ENCODE measurements around the gene CCDC9B. TPM values are rescaled to one million over a fixed set of nuclear protein-coding genes. Genes with fewer than 3 reads are reported as not detected.

Gene CCDC9B
- total RNA-seq = 1 to 10 TPM; 1.8 to 3.0 TPM
- polyA plus RNA-seq (ENCODE audit: insufficient read length in 2 of 2) = 1 to 10 TPM; 5.8 to 7.5 TPM
- long read RNA-seq, donor 1 = 0 reads
- long read RNA-seq, donor 2 = 0 reads
- long read RNA-seq, donor 3 = 0 reads
- long read RNA-seq, donor 4, partial matches to known transcripts = 0 of 1 reads
- long read RNA-seq, donor 4, other reads (novel, unspliced or antisense) = 0 of 1 reads

- Histone ChIP-seq H3K4me3 (ENCODE audit: low read depth, low read length) (peak within 1 kb of the TSS; percentile 5), H3K9me3 (ENCODE audit: control insufficient read depth, insufficient read depth, low read length) (no peaks in the 10 kb centered on the region), H3K36me3 (ENCODE audit: control insufficient read depth, insufficient read depth, low read length) (peaks cover 11% of the 10 kb centered on the region), H3K27me3 (ENCODE audit: control insufficient read depth, insufficient read depth, low read length) (no peaks in the 10 kb centered on the region), H3K4me1 (ENCODE audit: control insufficient read depth, insufficient read depth, low read length) (peaks cover 68% of the 10 kb centered on the region), H3K27ac (ENCODE audit: low read depth, low read length) (peak within 1 kb of the TSS; percentile 98)
- WGBS (ENCODE audit: insufficient coverage) = 18% methylated on average over 17 of the region's 17 CpGs
- peak in 4 of 6 donors; percentile 62 to 93 (median 80) for DNase-seq (ENCODE audit: low read depth in 4 of 6, low spot score in 6 of 6)
These were observed at the start of gene CCDC9B for GRCh38 chr15:40340740-40341400. TSS of gene CCDC9B (minus strand) at chr15:40340939. CDS start at chr15:40340819, 120 bp downstream.

GRCh38 chr15:40389824-40390595 is 49.3 kb upstream of the CCDC9B start:
- Histone ChIP-seq H3K4me3 (ENCODE audit: low read depth, low read length) (no peak overlapping the region), H3K4me1 (ENCODE audit: control insufficient read depth, insufficient read depth, low read length) (no peaks in the 10 kb centered on the region), H3K9me3 (ENCODE audit: control insufficient read depth, insufficient read depth, low read length) (no peaks in the 10 kb centered on the region), H3K27me3 (ENCODE audit: control insufficient read depth, insufficient read depth, low read length) (no peaks in the 10 kb centered on the region), H3K27ac (ENCODE audit: low read depth, low read length) (no peak overlapping the region), H3K36me3 (ENCODE audit: control insufficient read depth, insufficient read depth, low read length) (peaks cover 52% of the 10 kb centered on the region)
- no peak for DNase-seq (ENCODE audit: low read depth in 4 of 6, low spot score in 6 of 6)
- WGBS (ENCODE audit: insufficient coverage) = 100% methylated on average over 1 of the region's 2 CpGs

- WGBS (ENCODE audit: insufficient coverage) = 97% methylated on average over 6 of the region's 13 CpGs
- H3K4me3 ChIP-seq (ENCODE audit: low read depth, low read length) = no peak overlapping the region
- DNase-seq (ENCODE audit: low read depth in 4 of 6, low spot score in 6 of 6) = no peak
- no peak overlapping the region for H3K27ac ChIP-seq (ENCODE audit: low read depth, low read length)
- no peaks in the 10 kb centered on the region for H3K9me3 ChIP-seq (ENCODE audit: control insufficient read depth, insufficient read depth, low read length)
- no peaks in the 10 kb centered on the region for H3K27me3 ChIP-seq (ENCODE audit: control insufficient read depth, insufficient read depth, low read length)
- H3K4me1 ChIP-seq (ENCODE audit: control insufficient read depth, insufficient read depth, low read length) = peaks cover 2% of the 10 kb centered on the region
- peaks cover 45% of the 10 kb centered on the region for H3K36me3 ChIP-seq (ENCODE audit: control insufficient read depth, insufficient read depth, low read length)
These were observed 48.4 kb upstream of the CCDC9B start for GRCh38 chr15:40388941-40389823.

- no peak for DNase-seq (ENCODE audit: low read depth in 4 of 6, low spot score in 6 of 6)
- Histone ChIP-seq H3K36me3 (ENCODE audit: control insufficient read depth, insufficient read depth, low read length) (peaks cover 31% of the 10 kb centered on the region), H3K4me1 (ENCODE audit: control insufficient read depth, insufficient read depth, low read length) (peaks cover 12% of the 10 kb centered on the region), H3K9me3 (ENCODE audit: control insufficient read depth, insufficient read depth, low read length) (no peaks in the 10 kb centered on the region), H3K4me3 (ENCODE audit: low read depth, low read length) (no peak overlapping the region), H3K27me3 (ENCODE audit: control insufficient read depth, insufficient read depth, low read length) (no peaks in the 10 kb centered on the region), H3K27ac (ENCODE audit: low read depth, low read length) (no peak overlapping the region)
- 96% methylated on average over 3 of the region's 3 CpGs for WGBS (ENCODE audit: insufficient coverage)
These were observed 45.7 kb upstream of the CCDC9B start for GRCh38 chr15:40386480-40386879.

- Histone ChIP-seq H3K4me1 (ENCODE audit: control insufficient read depth, insufficient read depth, low read length) (peaks cover 12% of the 10 kb centered on the region), H3K27ac (ENCODE audit: low read depth, low read length) (no peak within 1 kb of the TSS)
- 3% methylated on average over 56 of the region's 57 CpGs for WGBS (ENCODE audit: insufficient coverage)
These were observed 42.1 kb upstream of the CCDC9B start, which contains the start of gene KNSTRN for GRCh38 chr15:40382580-40383456. TSS of gene KNSTRN (plus strand) at chr15:40382721. CDS start at chr15:40382836, 115 bp downstream.

GRCh38 chr15:40381818-40382529 is 41.2 kb upstream of the CCDC9B start:
- no peak for DNase-seq (ENCODE audit: low read depth in 4 of 6, low spot score in 6 of 6)
- no peak overlapping the region for H3K27ac ChIP-seq (ENCODE audit: low read depth, low read length)
- peaks cover 12% of the 10 kb centered on the region for H3K4me1 ChIP-seq (ENCODE audit: control insufficient read depth, insufficient read depth, low read length)
- H3K4me3 ChIP-seq (ENCODE audit: low read depth, low read length) = no peak overlapping the region
- no peaks in the 10 kb centered on the region for H3K9me3 ChIP-seq (ENCODE audit: control insufficient read depth, insufficient read depth, low read length)
- WGBS (ENCODE audit: insufficient coverage) = no CpG with 5 or more reads among the region's 11 CpGs
- H3K36me3 ChIP-seq (ENCODE audit: control insufficient read depth, insufficient read depth, low read length) = peaks cover 4% of the 10 kb centered on the region
- H3K27me3 ChIP-seq (ENCODE audit: control insufficient read depth, insufficient read depth, low read length) = no peaks in the 10 kb centered on the region

More at GRCh38 chr15:40382580-40383456, 42.1 kb upstream of the CCDC9B start, which contains the start of gene KNSTRN:
- Histone ChIP-seq H3K36me3 (ENCODE audit: control insufficient read depth, insufficient read depth, low read length) (peaks cover 13% of the 10 kb centered on the region), H3K27me3 (ENCODE audit: control insufficient read depth, insufficient read depth, low read length) (no peaks in the 10 kb centered on the region), H3K9me3 (ENCODE audit: control insufficient read depth, insufficient read depth, low read length) (no peaks in the 10 kb centered on the region), H3K4me3 (ENCODE audit: low read depth, low read length) (peak within 1 kb of the TSS; percentile 93)
- DNase-seq (ENCODE audit: low read depth in 4 of 6, low spot score in 6 of 6) = peak in 5 of 6 donors; percentile 85 to 98 (median 90)

GRCh38 chr15:40380636-40381035 is 39.9 kb upstream of the CCDC9B start:
- Histone ChIP-seq H3K27me3 (ENCODE audit: control insufficient read depth, insufficient read depth, low read length) (no peaks in the 10 kb centered on the region), H3K4me1 (ENCODE audit: control insufficient read depth, insufficient read depth, low read length) (peaks cover 12% of the 10 kb centered on the region), H3K27ac (ENCODE audit: low read depth, low read length) (no peak overlapping the region), H3K4me3 (ENCODE audit: low read depth, low read length) (no peak overlapping the region), H3K9me3 (ENCODE audit: control insufficient read depth, insufficient read depth, low read length) (no peaks in the 10 kb centered on the region), H3K36me3 (ENCODE audit: control insufficient read depth, insufficient read depth, low read length) (no peaks in the 10 kb centered on the region)
- DNase-seq (ENCODE audit: low read depth in 4 of 6, low spot score in 6 of 6) = no peak
- WGBS (ENCODE audit: insufficient coverage) = 98% methylated on average over 8 of the region's 10 CpGs

GRCh38 chr15:40379853-40380252 is 39.1 kb upstream of the CCDC9B start:
- Histone ChIP-seq H3K4me1 (ENCODE audit: control insufficient read depth, insufficient read depth, low read length) (peaks cover 12% of the 10 kb centered on the region), H3K27ac (ENCODE audit: low read depth, low read length) (no peak overlapping the region), H3K27me3 (ENCODE audit: control insufficient read depth, insufficient read depth, low read length) (no peaks in the 10 kb centered on the region), H3K36me3 (ENCODE audit: control insufficient read depth, insufficient read depth, low read length) (no peaks in the 10 kb centered on the region), H3K9me3 (ENCODE audit: control insufficient read depth, insufficient read depth, low read length) (no peaks in the 10 kb centered on the region), H3K4me3 (ENCODE audit: low read depth, low read length) (no peak overlapping the region)
- WGBS (ENCODE audit: insufficient coverage) = 54% methylated on average over 4 of the region's 4 CpGs
- no peak for DNase-seq (ENCODE audit: low read depth in 4 of 6, low spot score in 6 of 6)

All from spinal cord (tissue), 10 donors.